Hepatocyte (in vitro differentiated cells): ENCODE results near the gene RCC2. TPM values are rescaled to one million over a fixed set of nuclear protein-coding genes. Genes with fewer than 3 reads are reported as not detected.
A peak's percentile ranks its signal among the peaks of the same experiment; 100 is the strongest.

Source experiments
- DNase-seq: peaks from one replicate; pipeline ENCODE4 v3.0.0-alpha.2; 2016; ENCODE audit warnings: low spot score
- H2AFZ ChIP-seq: fragments of 200-600 bp; sonication (generic); 2 replicates; pipeline ENCODE4 v1.6.0; 2016; ENCODE audit warnings: antibody characterized with exemption, mild to moderate bottlenecking
- H3K27ac ChIP-seq: fragments of 200-600 bp; sonication (generic); 2 replicates; pipeline ENCODE4 v1.5.1; 2016; ENCODE audit warnings: mild to moderate bottlenecking
- H3K27me3 ChIP-seq: fragments of 200-600 bp; sonication (generic); 2 replicates; pipeline ENCODE4 v1.6.1; 2016
- H3K36me3 ChIP-seq: fragments of 200-600 bp; sonication (generic); replicated peaks from 2 replicates; pipeline ENCODE4 v1.5.1; 2016; ENCODE audit warnings: low read depth; ENCODE audit not compliant: insufficient read depth
- H3K4me1 ChIP-seq: fragments of 200-600 bp; sonication (generic); 2 replicates; pipeline ENCODE4 v1.5.1; 2016; ENCODE audit warnings: mild to moderate bottlenecking, moderate library complexity; ENCODE audit not compliant: insufficient read depth
- H3K4me2 ChIP-seq: fragments of 200-600 bp; sonication (generic); 2 replicates; pipeline ENCODE4 v1.6.0; 2016
- H3K4me3 ChIP-seq: fragments of 200-600 bp; sonication (generic); 2 replicates; pipeline ENCODE4 v1.5.1; 2016; ENCODE audit warnings: mild to moderate bottlenecking
- H3K79me2 ChIP-seq: fragments of 200-600 bp; sonication (generic); 2 replicates; pipeline ENCODE4 v1.6.0; 2017; ENCODE audit warnings: mild to moderate bottlenecking
- H3K9me2 ChIP-seq: fragments of 200-600 bp; sonication (generic); replicated peaks from 2 replicates; pipeline ENCODE4 v1.6.0; 2017; ENCODE audit warnings: mild to moderate bottlenecking; ENCODE audit not compliant: insufficient read depth
- H3K9me3 ChIP-seq: fragments of 200-600 bp; sonication (generic); 2 replicates; pipeline ENCODE4 v1.5.1; 2016; ENCODE audit warnings: low read depth, mild to moderate bottlenecking
- H4K20me1 ChIP-seq: fragments of 200-600 bp; sonication (generic); 2 replicates; pipeline ENCODE4 v1.6.0; 2016; ENCODE audit warnings: mild to moderate bottlenecking; ENCODE audit not compliant: insufficient read depth, poor library complexity, severe bottlenecking
- CTCF ChIP-seq: fragments of 200-600 bp; sonication (generic); IDR thresholded peaks from 2 replicates; pipeline ENCODE4 v1.5.1; 2016; ENCODE audit warnings: antibody characterized with exemption, mild to moderate bottlenecking; ENCODE audit not compliant: poor library complexity
- EZH2 ChIP-seq: fragments of 200-600 bp; sonication (generic); IDR thresholded peaks from 2 replicates; pipeline ENCODE4 v1.6.1; 2016; ENCODE audit warnings: antibody characterized with exemption, mild to moderate bottlenecking, borderline replicate concordance
- EZH2phosphoT487 ChIP-seq: fragments of 200-600 bp; sonication (generic); IDR thresholded peaks from one replicate; pipeline ENCODE4 v1.6.1; 2018; ENCODE audit warnings: antibody characterized with exemption, mild to moderate bottlenecking, low read depth, moderate library complexity; ENCODE audit not compliant: unreplicated experiment, severe bottlenecking
- WGBS: methylation state at CpG from one replicate; pipeline ENCODE4 v1.1.6; 2016; ENCODE audit warnings: low lambda C conversion rate; ENCODE audit errors: missing lambda C conversion rate; 5-methylcytosine and 5-hydroxymethylcytosine counted together
- polyA plus RNA-seq: library from polyadenylated mRNA; unstranded; fragments of >200 nt; fragmentation: Nextera tagmentation; extraction: Ambion mirVana; gene quantifications from 2 replicates; pipeline ENCODE4 v1.2.1, GENCODE V29; 2016
- total RNA-seq: library from RNA; depleted of rRNA; stranded (reverse); fragments of >200 nt; gene quantifications from 2 replicates; pipeline ENCODE4 v1.2.3, GENCODE V29; 2014

RCC2 gene
- total and polyA plus RNA-seq, 2 experiments from 2014 or later, result 22.5 to 56.9 TPM

GRCh38 chr1:17381161-17381560, 58.3 kb downstream of the RCC2 start:
- H4K20me1 ChIP-seq, result no peaks in the 10 kb centered on the region
- DNase-seq, result no peak
- H3K9me3 ChIP-seq, result no peaks in the 10 kb centered on the region
- 91% methylated on average over 2 of the region's 2 CpGs for WGBS
- no peaks in the 10 kb centered on the region for H3K36me3 ChIP-seq
- no peak overlapping the region for H3K4me3 ChIP-seq
- no peak for TF ChIP-seq EZH2
- no peak for TF ChIP-seq EZH2phosphoT487
- no peak for TF ChIP-seq CTCF
- no peak overlapping the region for H2AFZ ChIP-seq
- H3K4me2 ChIP-seq, result no peak overlapping the region
- no peaks in the 10 kb centered on the region for H3K27me3 ChIP-seq
- no peaks in the 10 kb centered on the region for H3K79me2 ChIP-seq
- no peak overlapping the region for H3K27ac ChIP-seq
- no peaks in the 10 kb centered on the region for H3K9me2 ChIP-seq
- H3K4me1 ChIP-seq, result no peaks in the 10 kb centered on the region

- H4K20me1 ChIP-seq, result no peaks in the 10 kb centered on the region
- no peaks in the 10 kb centered on the region for H3K36me3 ChIP-seq
- 42% methylated on average over 16 of the region's 16 CpGs for WGBS
- H3K27ac ChIP-seq, result no peak overlapping the region
- DNase-seq, result peak; percentile 35
- no peaks in the 10 kb centered on the region for H3K9me2 ChIP-seq
- H2AFZ ChIP-seq, result no peak overlapping the region
- H3K9me3 ChIP-seq, result no peaks in the 10 kb centered on the region
- H3K4me1 ChIP-seq, result no peaks in the 10 kb centered on the region
- H3K27me3 ChIP-seq, result no peaks in the 10 kb centered on the region
- no peak for TF ChIP-seq CTCF
- TF ChIP-seq EZH2, result no peak
- no peak for TF ChIP-seq EZH2phosphoT487
- no peak overlapping the region for H3K4me2 ChIP-seq
- no peaks in the 10 kb centered on the region for H3K79me2 ChIP-seq
- no peak overlapping the region for H3K4me3 ChIP-seq
Observed at GRCh38 chr1:17377325-17377953, 62.0 kb downstream of the RCC2 start.

- Histone ChIP-seq H3K27ac (no peak overlapping the region), H3K4me3 (no peak overlapping the region), H3K79me2 (no peaks in the 10 kb centered on the region), H3K36me3 (no peaks in the 10 kb centered on the region), H4K20me1 (no peaks in the 10 kb centered on the region), H3K27me3 (no peaks in the 10 kb centered on the region), H2AFZ (no peak overlapping the region), H3K4me2 (no peak overlapping the region), H3K9me3 (no peaks in the 10 kb centered on the region), H3K4me1 (no peaks in the 10 kb centered on the region), H3K9me2 (no peaks in the 10 kb centered on the region)
- DNase-seq, result no peak
- 97% methylated on average over 10 of the region's 10 CpGs for WGBS
- no peak for TF ChIP-seq CTCF
- no peak for TF ChIP-seq EZH2
- TF ChIP-seq EZH2phosphoT487, result no peak
Observed at GRCh38 chr1:17375651-17376050, 63.8 kb downstream of the RCC2 start.

- no peak overlapping the region for H3K4me3 ChIP-seq
- no peak overlapping the region for H3K4me2 ChIP-seq
- H2AFZ ChIP-seq, result no peak overlapping the region
- H3K9me2 ChIP-seq, result no peaks in the 10 kb centered on the region
- TF ChIP-seq EZH2, result no peak
- TF ChIP-seq CTCF, result no peak
- TF ChIP-seq EZH2phosphoT487, result no peak
- no peaks in the 10 kb centered on the region for H4K20me1 ChIP-seq
- H3K27me3 ChIP-seq, result no peaks in the 10 kb centered on the region
- no peak for DNase-seq
- H3K79me2 ChIP-seq, result no peaks in the 10 kb centered on the region
- no peak overlapping the region for H3K27ac ChIP-seq
- H3K36me3 ChIP-seq, result no peaks in the 10 kb centered on the region
- WGBS, result 86% methylated on average over 15 of the region's 18 CpGs
- no peaks in the 10 kb centered on the region for H3K9me3 ChIP-seq
- H3K4me1 ChIP-seq, result no peaks in the 10 kb centered on the region
Observed at GRCh38 chr1:17372955-17373354, 66.5 kb downstream of the RCC2 start.
